Natural killer cell (primary cell): ENCODE results near the gene NKX1-1. TPM values are rescaled to one million over a fixed set of nuclear protein-coding genes. Genes with fewer than 3 reads are reported as not detected.

Source experiments
- ATAC-seq, 3 donors: fragments of 150-1000 bp in 2 of 3; fragments of 200-7000 bp in 1 of 3; cut with Tn5 transposase; 1 replicate in 1 of 3; 2 replicates in 2 of 3; pipeline ENCODE4 v1.10.0; 2021; ENCODE audit warnings: mild to moderate bottlenecking in 2 of 3, moderate library complexity in 2 of 3
- DNase-seq, 2 donors: peaks; one replicate each; pipeline versions ENCODE4 v3.0.0 to v3.0.0-alpha.2; 2013 to 2021; ENCODE audit warnings: mixed read lengths in 1 of 2
- H3K27ac ChIP-seq: one replicate; pipeline ENCODE4 v1.5.1; 2013; ENCODE audit warnings: mild to moderate bottlenecking, low read length
- H3K27me3 ChIP-seq: one replicate; pipeline ENCODE4 v1.6.1; 2013; ENCODE audit warnings: low read length; ENCODE audit not compliant: control insufficient read depth, insufficient read depth
- H3K36me3 ChIP-seq: one replicate; pipeline ENCODE4 v1.6.1; 2013; ENCODE audit warnings: low read length; ENCODE audit not compliant: control insufficient read depth, insufficient read depth
- H3K4me1 ChIP-seq: one replicate; pipeline ENCODE4 v1.6.1; 2013; ENCODE audit warnings: low read length; ENCODE audit not compliant: control insufficient read depth, insufficient read depth
- H3K4me3 ChIP-seq: one replicate; pipeline ENCODE4 v1.5.1; 2013; ENCODE audit warnings: low read length
- H3K9me3 ChIP-seq: one replicate; pipeline ENCODE4 v1.6.1; 2013; ENCODE audit warnings: low read length; ENCODE audit not compliant: control insufficient read depth, insufficient read depth
- H3K27ac Mint-ChIP-seq, 2 donors: one replicate each; pipeline ENCODE4 v1.8.0; 2022; ENCODE audit warnings: mild to moderate bottlenecking in 2 of 2, mixed read lengths in 2 of 2, moderate library complexity in 1 of 2
- H3K27me3 Mint-ChIP-seq, 2 donors: one replicate each; pipeline ENCODE4 v1.8.0; 2022; ENCODE audit warnings: low read depth in 2 of 2, mixed read lengths in 2 of 2
- H3K36me3 Mint-ChIP-seq: one replicate; pipeline ENCODE4 v1.8.0; 2022; ENCODE audit warnings: mixed read lengths
- H3K4me1 Mint-ChIP-seq, 2 donors: one replicate each; pipeline ENCODE4 v1.8.0; 2022; ENCODE audit warnings: mixed read lengths in 2 of 2
- H3K4me3 Mint-ChIP-seq: one replicate; pipeline ENCODE4 v1.8.0; 2022; ENCODE audit warnings: mild to moderate bottlenecking, moderate library complexity, mixed read lengths
- H3K9me3 Mint-ChIP-seq, 2 donors: one replicate each; pipeline ENCODE4 v1.8.0; 2022; ENCODE audit warnings: mixed read lengths in 2 of 2
- WGBS: methylation state at CpG from one replicate; pipeline ENCODE4 v1.1.7; 2013; ENCODE audit warnings: missing lambda C conversion rate; ENCODE audit not compliant: insufficient coverage; 5-methylcytosine and 5-hydroxymethylcytosine counted together
- intact Hi-C: fragments of 100-400 bp; cut with micrococcal nuclease; formaldehyde crosslinking; loops from one replicate; pipeline ENCODE4 v1.14.2; 2022
- total RNA-seq, 4 donors: library from RNA; stranded (reverse); fragments of 120-200 nt in 1 of 4; gene quantifications; one replicate each; pipeline versions ENCODE4 v1.2.3 to v1.2.4, GENCODE V29; 2013 to 2022
- TF ChIP-seq, protein P1 (sequence below): fragments of 200-600 bp; IDR thresholded peaks from one replicate; pipeline ENCODE4 v1.8.0; 2022; ENCODE audit warnings: antibody characterized with exemption

NKX1-1 gene
- total RNA-seq, 3 donors from 2014 or later (not counting 1 experiment from before 2014, with no cell fraction given), result not detected

DNA sequence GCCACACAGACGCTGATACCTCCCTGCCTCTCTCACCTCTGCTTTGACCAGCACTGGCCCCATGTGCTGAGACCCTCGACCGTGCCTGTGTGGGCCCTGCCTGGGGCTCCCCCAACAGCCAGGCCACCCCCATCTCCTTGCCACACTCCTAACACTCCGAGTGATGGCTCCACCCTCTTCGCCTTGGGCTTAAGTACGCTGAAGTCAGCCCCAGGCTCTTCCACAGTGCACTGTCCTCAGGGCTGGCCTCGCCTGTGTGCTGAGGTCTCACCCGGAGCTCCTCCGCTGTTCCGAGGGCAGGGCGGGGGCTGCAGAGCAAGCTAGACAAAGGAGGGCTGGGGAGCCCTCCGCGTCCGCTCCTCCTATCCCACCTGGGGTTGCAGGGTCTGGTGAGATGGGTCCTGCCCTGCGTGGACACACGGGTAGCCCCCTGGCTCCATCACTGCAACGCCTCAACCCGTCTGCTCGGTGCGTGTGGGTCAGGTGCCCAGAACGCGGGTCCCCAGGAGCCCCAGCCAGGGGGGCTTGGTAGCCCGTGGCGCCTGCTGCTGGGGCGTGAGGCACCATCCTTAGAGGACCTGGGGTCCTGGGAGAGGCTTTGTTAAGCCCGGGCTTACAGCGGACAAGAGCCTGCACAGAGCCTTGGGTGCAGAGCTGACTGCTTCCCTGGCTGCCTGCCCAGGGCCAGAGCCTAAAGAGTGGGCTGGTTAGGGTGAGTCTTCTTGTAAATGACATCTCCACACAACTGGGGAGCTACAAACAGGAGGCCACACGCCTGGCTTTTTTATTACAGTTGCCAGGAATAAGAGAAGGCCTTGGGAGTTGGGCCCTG, 42.6 kb upstream of the NKX1-1 start:
- H3K4me3 Mint-ChIP-seq, result no peak overlapping the region

DNA sequence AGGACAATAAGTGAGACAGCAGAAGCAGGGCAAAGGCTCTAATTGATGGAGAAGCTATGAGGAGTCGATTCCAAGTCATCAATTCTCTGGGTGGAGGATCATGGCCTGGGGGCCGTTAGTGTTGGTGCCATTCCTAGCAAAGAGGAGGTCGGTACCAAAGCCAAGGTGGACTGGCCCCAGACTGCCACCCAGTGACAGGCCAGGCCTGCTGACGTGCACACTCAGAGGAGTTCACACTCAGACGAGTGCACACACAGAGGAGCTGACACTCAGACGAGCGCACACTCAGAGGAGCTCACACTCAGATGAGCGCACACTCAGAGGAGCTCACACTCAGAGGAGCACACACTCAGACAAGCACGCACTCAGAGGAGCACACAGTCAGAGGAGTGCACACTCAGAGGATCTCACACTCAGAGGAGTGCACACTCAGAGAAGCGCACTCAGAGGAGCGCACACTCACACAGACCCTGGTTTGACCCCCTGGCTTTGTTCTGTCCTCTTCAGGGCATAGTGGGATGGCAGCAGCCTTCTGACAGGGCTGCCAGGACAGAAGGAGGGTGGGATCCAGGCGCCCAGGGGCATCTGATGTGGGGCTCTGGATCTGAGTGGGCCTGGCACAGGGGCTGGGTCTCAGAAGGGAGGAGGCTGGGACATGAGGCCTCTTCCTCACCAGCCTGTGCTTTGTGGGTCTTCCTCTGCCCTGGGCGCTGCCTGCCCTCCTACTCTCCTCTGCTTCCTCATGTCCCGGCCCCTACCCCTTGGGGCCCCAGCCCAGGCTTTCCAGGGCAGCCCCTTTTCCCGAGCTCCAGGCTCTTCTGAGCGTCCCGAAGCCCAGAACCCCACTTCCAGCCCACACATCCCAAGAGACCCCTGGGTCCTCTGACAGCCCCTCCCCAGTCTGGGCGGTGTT, 41.7 kb upstream of the NKX1-1 start:
- H3K27ac Mint-ChIP-seq, result no peak overlapping the region
- Histone ChIP-seq H3K4me1 (no peaks in the 10 kb centered on the region), H3K27ac (no peak overlapping the region), H3K4me3 (no peak overlapping the region), H3K36me3 (no peaks in the 10 kb centered on the region), H3K9me3 (no peaks in the 10 kb centered on the region), H3K27me3 (no peaks in the 10 kb centered on the region)
- H3K27me3 Mint-ChIP-seq, result peaks cover 0 to 5% of the 10 kb centered on the region in 2 donors
- no peaks in the 10 kb centered on the region for H3K36me3 Mint-ChIP-seq
- no peak for ATAC-seq
- H3K4me3 Mint-ChIP-seq, result no peak overlapping the region
- intact Hi-C loops, result no loop called here
- TF ChIP-seq, protein P1, sequence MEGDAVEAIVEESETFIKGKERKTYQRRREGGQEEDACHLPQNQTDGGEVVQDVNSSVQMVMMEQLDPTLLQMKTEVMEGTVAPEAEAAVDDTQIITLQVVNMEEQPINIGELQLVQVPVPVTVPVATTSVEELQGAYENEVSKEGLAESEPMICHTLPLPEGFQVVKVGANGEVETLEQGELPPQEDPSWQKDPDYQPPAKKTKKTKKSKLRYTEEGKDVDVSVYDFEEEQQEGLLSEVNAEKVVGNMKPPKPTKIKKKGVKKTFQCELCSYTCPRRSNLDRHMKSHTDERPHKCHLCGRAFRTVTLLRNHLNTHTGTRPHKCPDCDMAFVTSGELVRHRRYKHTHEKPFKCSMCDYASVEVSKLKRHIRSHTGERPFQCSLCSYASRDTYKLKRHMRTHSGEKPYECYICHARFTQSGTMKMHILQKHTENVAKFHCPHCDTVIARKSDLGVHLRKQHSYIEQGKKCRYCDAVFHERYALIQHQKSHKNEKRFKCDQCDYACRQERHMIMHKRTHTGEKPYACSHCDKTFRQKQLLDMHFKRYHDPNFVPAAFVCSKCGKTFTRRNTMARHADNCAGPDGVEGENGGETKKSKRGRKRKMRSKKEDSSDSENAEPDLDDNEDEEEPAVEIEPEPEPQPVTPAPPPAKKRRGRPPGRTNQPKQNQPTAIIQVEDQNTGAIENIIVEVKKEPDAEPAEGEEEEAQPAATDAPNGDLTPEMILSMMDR, result no peak
- no peak for DNase-seq
- 79% methylated on average over 18 of the region's 18 CpGs for WGBS
- H3K9me3 Mint-ChIP-seq, result peaks cover 7 to 9% of the 10 kb centered on the region in 2 donors
- H3K4me1 Mint-ChIP-seq, result no peaks in the 10 kb centered on the region

More for the DNA sequence above, 42.6 kb upstream of the NKX1-1 start:
- H3K4me1 ChIP-seq, result no peaks in the 10 kb centered on the region
- H3K4me3 ChIP-seq, result no peak overlapping the region
- intact Hi-C loops, result no loop called here
- Mint-ChIP-seq H3K4me1 (no peaks in the 10 kb centered on the region), H3K36me3 (no peaks in the 10 kb centered on the region), H3K27me3 (peaks cover 0 to 5% of the 10 kb centered on the region in 2 donors), H3K27ac (no peak overlapping the region), H3K9me3 (peaks cover 16 to 18% of the 10 kb centered on the region in 2 donors)
- 81% methylated on average over 28 of the region's 28 CpGs for WGBS
- ATAC-seq (no peak), DNase-seq (no peak)
- no peaks in the 10 kb centered on the region for H3K36me3 ChIP-seq
- TF ChIP-seq, protein P1, result no peak
- H3K9me3 ChIP-seq, result no peaks in the 10 kb centered on the region
- H3K27me3 ChIP-seq, result no peaks in the 10 kb centered on the region
- no peak overlapping the region for H3K27ac ChIP-seq

DNA sequence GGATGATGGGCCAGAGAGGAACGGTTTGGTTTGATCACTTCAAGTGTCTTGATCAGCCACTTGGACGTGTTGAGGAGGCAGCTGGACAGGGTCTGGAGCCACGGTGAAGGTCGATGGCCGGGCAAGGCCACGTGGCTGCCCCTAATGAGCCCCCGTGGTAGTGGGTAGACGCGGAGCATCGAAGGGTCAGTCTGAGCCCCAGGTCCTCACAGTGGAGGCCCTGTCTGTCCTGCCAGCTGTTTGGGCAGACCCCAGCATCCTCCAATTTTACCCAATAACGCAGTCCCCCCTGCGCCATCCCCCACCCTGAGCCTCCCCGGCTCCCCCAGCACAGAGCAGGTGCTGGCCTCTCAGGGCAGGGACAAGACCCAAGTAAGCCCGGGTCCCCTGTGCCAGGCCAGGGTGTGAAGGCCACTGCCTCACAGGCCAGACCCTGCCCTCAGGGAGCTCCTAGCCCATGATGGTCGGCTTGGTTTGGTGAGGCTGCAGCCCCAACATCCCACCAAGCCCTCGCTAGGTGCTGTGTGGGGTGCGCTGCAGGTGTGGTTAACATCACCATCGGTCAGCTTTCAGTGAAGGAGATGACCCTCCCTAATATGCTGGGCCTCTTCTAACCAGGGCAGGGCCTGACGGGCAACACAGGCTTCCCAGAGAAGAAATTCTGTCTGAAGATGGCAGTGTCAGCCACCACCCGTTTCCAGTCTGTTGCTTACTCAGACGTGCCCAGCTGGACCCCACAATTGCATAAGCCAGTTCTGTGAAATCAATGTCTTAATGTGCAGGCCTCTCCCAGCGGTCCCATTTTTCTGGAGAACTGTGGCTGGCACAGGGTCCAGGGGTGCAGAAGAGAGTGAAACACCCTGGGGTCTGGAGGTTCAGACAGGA, 40.5 kb upstream of the NKX1-1 start:
- WGBS, result 86% methylated on average over 22 of the region's 22 CpGs

More for the DNA sequence above, 40.5 kb upstream of the NKX1-1 start:
- intact Hi-C loops, result no loop called here
- no peak overlapping the region for H3K27ac ChIP-seq
- ATAC-seq, result no peak
- no peak for DNase-seq
- TF ChIP-seq, protein P1, result no peak
- H3K4me1 ChIP-seq, result no peaks in the 10 kb centered on the region
- no peaks in the 10 kb centered on the region for H3K9me3 Mint-ChIP-seq
- no peaks in the 10 kb centered on the region for H3K36me3 Mint-ChIP-seq
- no peaks in the 10 kb centered on the region for H3K9me3 ChIP-seq
- no peaks in the 10 kb centered on the region for H3K27me3 ChIP-seq
- no peak overlapping the region for H3K27ac Mint-ChIP-seq
- no peaks in the 10 kb centered on the region for H3K4me1 Mint-ChIP-seq
- no peak overlapping the region for H3K4me3 ChIP-seq
- H3K27me3 Mint-ChIP-seq, result no peaks in the 10 kb centered on the region
- no peaks in the 10 kb centered on the region for H3K36me3 ChIP-seq
- no peak overlapping the region for H3K4me3 Mint-ChIP-seq
